Left ventricle myocardium inferior (tissue), 1 donor: ENCODE measurements around the gene NFASC. TPM values are rescaled to one million over a fixed set of nuclear protein-coding genes. Genes with fewer than 3 reads are reported as not detected.

ENCODE experiments used
- DNase-seq: peaks from one replicate; pipeline ENCODE4 v3.0.0-alpha.2; 2020
- H3K27ac ChIP-seq: fragments of 200-600 bp; replicated peaks from 2 replicates; pipeline ENCODE4 v1.8.0; 2021
- H3K27me3 ChIP-seq: fragments of 200-600 bp; 2 replicates; pipeline ENCODE4 v1.8.0; 2021; ENCODE audit warnings: low read depth
- H3K36me3 ChIP-seq: fragments of 200-600 bp; 2 replicates; pipeline ENCODE4 v1.8.0; 2021
- H3K4me1 ChIP-seq: fragments of 200-600 bp; 2 replicates; pipeline ENCODE4 v1.8.0; 2021
- H3K4me3 ChIP-seq: fragments of 200-600 bp; 2 replicates; pipeline ENCODE4 v1.8.0; 2021; ENCODE audit warnings: mild to moderate bottlenecking, moderate library complexity
- H3K9me3 ChIP-seq: fragments of 200-600 bp; replicated peaks from 2 replicates; pipeline ENCODE4 v1.8.0; 2021
- CTCF ChIP-seq: fragments of 200-600 bp; IDR thresholded peaks from 2 replicates; pipeline ENCODE4 v1.8.0; 2021; ENCODE audit warnings: antibody characterized with exemption, mild to moderate bottlenecking, borderline replicate concordance
- intact Hi-C: fragments of 100-400 bp; cut with micrococcal nuclease; formaldehyde crosslinking; loops from one replicate; pipeline ENCODE4 v1.11.0; 2022
- total RNA-seq: library from RNA; stranded (reverse); fragmentation: NEBNext Ultra II Directional; extraction: Animal tissue kit (Norgen Biotek cat#: 25700); gene quantifications from one replicate; pipeline ENCODE4 v1.2.1, GENCODE V29; 2021
- donor health status: DM: no; HTN: yes; CAD: no; lungs with severe emphysema.

Gene NFASC
- total RNA-seq, 1 donor from 2014 or later, result 8.2 TPM

DNA sequence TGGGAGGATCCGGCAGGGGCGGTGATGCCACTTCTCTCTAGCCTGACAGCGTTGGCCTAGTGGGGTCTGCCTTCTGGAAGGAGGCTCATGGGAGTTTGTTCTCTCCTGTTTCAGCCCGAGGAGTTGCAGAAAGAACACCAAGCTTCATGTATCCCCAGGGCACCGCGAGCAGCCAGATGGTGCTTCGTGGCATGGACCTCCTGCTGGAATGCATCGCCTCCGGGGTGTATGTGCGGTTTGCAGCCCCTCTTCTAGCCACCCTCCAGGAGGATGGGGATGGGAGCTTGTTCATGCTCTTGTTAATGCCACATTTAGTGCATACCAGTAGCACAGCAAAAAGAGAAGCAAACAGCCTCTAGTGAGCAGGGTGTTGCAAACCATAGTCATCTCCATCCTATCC is 97.5 kb downstream of the NFASC start:
- TF ChIP-seq CTCF, result no peak
- H3K27ac ChIP-seq, result no peak overlapping the region

GRCh38 chr1:204968951-204969350 is 98.3 kb downstream of the NFASC start:
- H3K27ac ChIP-seq, result no peak overlapping the region
- H3K4me3 ChIP-seq, result no peak overlapping the region
- H3K27me3 ChIP-seq, result peaks cover 8% of the 10 kb centered on the region
- no peak for DNase-seq
- no peak for TF ChIP-seq CTCF
- peaks cover 3% of the 10 kb centered on the region for H3K36me3 ChIP-seq
- peaks cover 4% of the 10 kb centered on the region for H3K4me1 ChIP-seq
- intact Hi-C loops, result no loop called here
- no peaks in the 10 kb centered on the region for H3K9me3 ChIP-seq

More for the DNA sequence above, 97.5 kb downstream of the NFASC start:
- H3K4me3 ChIP-seq, result no peak overlapping the region
- intact Hi-C loops, result no loop called here
- H3K4me1 ChIP-seq, result peaks cover 4% of the 10 kb centered on the region
- no peak for DNase-seq
- H3K36me3 ChIP-seq, result peaks cover 3% of the 10 kb centered on the region
- peaks cover 8% of the 10 kb centered on the region for H3K27me3 ChIP-seq
- no peaks in the 10 kb centered on the region for H3K9me3 ChIP-seq

DNA sequence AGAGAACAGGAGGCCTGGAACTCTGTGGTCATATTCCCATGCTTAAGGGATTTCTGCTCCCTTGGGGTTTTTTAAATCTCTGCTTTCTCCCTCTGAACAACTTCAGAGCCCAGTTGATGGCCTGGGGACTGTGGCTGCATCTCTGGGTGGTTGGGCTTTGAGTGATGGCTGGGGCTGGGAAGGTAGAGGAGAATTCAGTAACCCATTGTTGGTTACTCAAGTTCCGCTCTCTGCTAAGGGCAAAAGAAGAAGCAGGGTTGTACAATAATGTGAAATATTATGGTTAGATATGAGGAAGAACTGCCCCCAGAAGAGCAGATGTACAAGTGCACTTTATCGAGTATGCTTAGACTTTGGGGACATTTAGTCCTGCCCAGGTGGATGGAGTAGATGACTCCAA is 100.3 kb downstream of the NFASC start:
- intact Hi-C loops, result no loop called here
- no peak overlapping the region for H3K4me3 ChIP-seq
- H3K27me3 ChIP-seq, result peaks cover 18% of the 10 kb centered on the region
- H3K27ac ChIP-seq, result no peak overlapping the region
- peaks cover 4% of the 10 kb centered on the region for H3K4me1 ChIP-seq
- no peaks in the 10 kb centered on the region for H3K9me3 ChIP-seq
- TF ChIP-seq CTCF, result no peak
- no peak for DNase-seq
- peaks cover 3% of the 10 kb centered on the region for H3K36me3 ChIP-seq

- intact Hi-C loops, result no loop called here
- Histone ChIP-seq H3K9me3 (no peaks in the 10 kb centered on the region), H3K27ac (no peak overlapping the region), H3K27me3 (peaks cover 18% of the 10 kb centered on the region), H3K4me1 (peaks cover 4% of the 10 kb centered on the region), H3K36me3 (peaks cover 6% of the 10 kb centered on the region), H3K4me3 (no peak overlapping the region)
- TF ChIP-seq CTCF, result no peak
- no peak for DNase-seq
These were observed 101.1 kb downstream of the NFASC start for GRCh38 chr1:204971517-204972336.

DNA sequence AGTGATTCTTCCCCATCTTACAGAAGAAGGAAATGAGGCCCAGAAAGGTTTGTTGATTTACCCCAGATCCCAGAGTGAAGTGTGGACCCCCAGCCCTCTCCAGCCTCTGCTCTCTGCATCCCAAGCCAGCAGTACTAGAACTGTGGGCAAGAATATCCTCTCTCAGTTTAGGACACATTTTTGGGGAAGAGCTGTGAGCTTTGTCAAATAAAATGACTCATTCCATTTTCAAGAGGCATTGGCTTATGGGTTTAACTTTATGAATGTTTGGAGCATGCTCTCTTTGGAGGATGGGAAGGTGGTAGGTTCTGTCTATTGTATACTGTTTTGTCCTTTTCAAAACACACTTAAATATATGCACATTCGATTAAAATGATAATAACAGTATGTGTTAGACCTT is 101.8 kb downstream of the NFASC start:
- intact Hi-C loops, result no loop called here
- H3K36me3 ChIP-seq, result peaks cover 6% of the 10 kb centered on the region
- H3K27ac ChIP-seq, result no peak overlapping the region
- no peak overlapping the region for H3K4me3 ChIP-seq
- no peak for DNase-seq
- peaks cover 4% of the 10 kb centered on the region for H3K4me1 ChIP-seq
- peaks cover 18% of the 10 kb centered on the region for H3K27me3 ChIP-seq
- no peak for TF ChIP-seq CTCF
- H3K9me3 ChIP-seq, result no peaks in the 10 kb centered on the region
